Smooth muscle cell (in vitro differentiated cells): Measurements from ENCODE around the gene GSTM1. TPM values are rescaled to one million over a fixed set of nuclear protein-coding genes. Genes with fewer than 3 reads are reported as not detected.

Source experiments
- DNase-seq: peaks from one replicate; lab custom pipeline; 2025; ENCODE audit not compliant: unreplicated experiment; lab: John Stamatoyannopoulos, UW
- H2AFZ ChIP-seq: fragments of 200-600 bp; sonication (generic); 2 replicates; pipeline ENCODE4 v1.6.0; 2016; ENCODE audit warnings: antibody characterized with exemption, low read depth, mild to moderate bottlenecking
- H3F3A ChIP-seq: fragments of 200-600 bp; sonication (generic); 2 replicates; pipeline ENCODE4 v1.6.0; 2017; ENCODE audit warnings: antibody characterized with exemption, low read depth
- H3K27ac ChIP-seq: fragments of 200-600 bp; sonication (generic); 2 replicates; pipeline ENCODE4 v1.5.1; 2016; ENCODE audit warnings: low read depth, mild to moderate bottlenecking
- H3K27me3 ChIP-seq: fragments of 200-600 bp; sonication (generic); 2 replicates; pipeline ENCODE4 v1.6.1; 2016; ENCODE audit warnings: low read depth, mild to moderate bottlenecking
- H3K36me3 ChIP-seq: fragments of 200-600 bp; sonication (generic); 2 replicates; pipeline ENCODE4 v1.5.1; 2016; ENCODE audit warnings: low read depth
- H3K4me1 ChIP-seq: fragments of 200-600 bp; sonication (generic); 2 replicates; pipeline ENCODE4 v1.5.1; 2016; ENCODE audit warnings: low read depth
- H3K4me2 ChIP-seq: fragments of 200-600 bp; sonication (generic); 2 replicates; pipeline ENCODE4 v1.6.0; 2016; ENCODE audit warnings: mild to moderate bottlenecking
- H3K4me3 ChIP-seq: fragments of 200-600 bp; sonication (generic); 2 replicates; pipeline ENCODE4 v1.5.1; 2016; ENCODE audit warnings: mild to moderate bottlenecking
- H3K79me2 ChIP-seq: fragments of 200-600 bp; sonication (generic); 2 replicates; pipeline ENCODE4 v1.6.0; 2016; ENCODE audit warnings: low read depth, mild to moderate bottlenecking
- H3K9ac ChIP-seq: fragments of 200-600 bp; sonication (generic); 2 replicates; pipeline ENCODE4 v1.6.0; 2016; ENCODE audit warnings: low read depth
- H3K9me3 ChIP-seq: fragments of 200-600 bp; sonication (generic); replicated peaks from 2 replicates; pipeline ENCODE4 v1.5.1; 2016; ENCODE audit warnings: low read depth
- H4K20me1 ChIP-seq: fragments of 200-600 bp; sonication (generic); 2 replicates; pipeline ENCODE4 v1.6.0; 2016; ENCODE audit warnings: low read depth
- WGBS: methylation state at CpG from one replicate; pipeline ENCODE4 v1.1.7; 2016; ENCODE audit warnings: low lambda C conversion rate; 5-methylcytosine and 5-hydroxymethylcytosine counted together
- polyA plus RNA-seq: library from polyadenylated mRNA; unstranded; fragments of >200 nt; fragmentation: Nextera tagmentation; extraction: Ambion mirVana; gene quantifications from 2 replicates; pipeline ENCODE4 v1.2.1, GENCODE V29; 2016
- total RNA-seq: library from RNA; depleted of rRNA; stranded (reverse); fragments of >200 nt; gene quantifications from 2 replicates; pipeline ENCODE4 v1.2.3, GENCODE V29; 2014
- TF ChIP-seq, protein P1 (sequence below): fragments of 200-600 bp; sonication (generic); IDR thresholded peaks from 2 replicates; pipeline ENCODE4 v1.5.1; 2017; ENCODE audit warnings: borderline replicate concordance, mild to moderate bottlenecking, antibody characterized with exemption; ENCODE audit not compliant: insufficient read depth, poor library complexity, severe bottlenecking

Gene GSTM1
- total and polyA plus RNA-seq, 2 experiments from 2014 or later, result 20.9 to 31.4 TPM

DNA sequence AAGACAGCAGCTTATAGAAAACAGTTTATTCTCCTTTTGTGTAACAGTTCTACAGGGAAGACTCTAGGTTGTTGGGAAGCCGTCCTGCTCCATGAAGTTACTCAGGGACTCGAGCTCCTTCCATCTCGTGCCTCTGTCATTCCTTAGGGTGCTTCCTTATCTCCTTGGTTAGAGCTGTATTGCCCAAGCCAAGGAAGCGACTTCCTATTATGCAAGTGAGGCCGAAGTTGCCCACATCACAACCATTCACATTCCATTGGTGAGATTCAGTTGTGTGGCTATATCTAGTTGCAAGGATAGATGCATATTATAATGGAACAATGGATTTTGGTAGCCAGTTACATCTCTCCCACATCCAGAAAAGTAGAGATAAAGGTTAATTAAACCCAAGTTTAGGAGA lies 33.4 kb downstream of the GSTM1 start:
- Histone ChIP-seq H3K36me3 (no peaks in the 10 kb centered on the region), H2AFZ (no peak overlapping the region), H3F3A (no peaks in the 10 kb centered on the region), H3K27ac (no peak overlapping the region), H3K79me2 (no peaks in the 10 kb centered on the region), H3K9ac (no peak overlapping the region), H3K4me3 (no peak overlapping the region), H3K4me2 (no peak overlapping the region), H4K20me1 (no peaks in the 10 kb centered on the region), H3K4me1 (no peaks in the 10 kb centered on the region), H3K9me3 (no peaks in the 10 kb centered on the region), H3K27me3 (no peaks in the 10 kb centered on the region)
- no peak for DNase-seq
- TF ChIP-seq, protein P1, sequence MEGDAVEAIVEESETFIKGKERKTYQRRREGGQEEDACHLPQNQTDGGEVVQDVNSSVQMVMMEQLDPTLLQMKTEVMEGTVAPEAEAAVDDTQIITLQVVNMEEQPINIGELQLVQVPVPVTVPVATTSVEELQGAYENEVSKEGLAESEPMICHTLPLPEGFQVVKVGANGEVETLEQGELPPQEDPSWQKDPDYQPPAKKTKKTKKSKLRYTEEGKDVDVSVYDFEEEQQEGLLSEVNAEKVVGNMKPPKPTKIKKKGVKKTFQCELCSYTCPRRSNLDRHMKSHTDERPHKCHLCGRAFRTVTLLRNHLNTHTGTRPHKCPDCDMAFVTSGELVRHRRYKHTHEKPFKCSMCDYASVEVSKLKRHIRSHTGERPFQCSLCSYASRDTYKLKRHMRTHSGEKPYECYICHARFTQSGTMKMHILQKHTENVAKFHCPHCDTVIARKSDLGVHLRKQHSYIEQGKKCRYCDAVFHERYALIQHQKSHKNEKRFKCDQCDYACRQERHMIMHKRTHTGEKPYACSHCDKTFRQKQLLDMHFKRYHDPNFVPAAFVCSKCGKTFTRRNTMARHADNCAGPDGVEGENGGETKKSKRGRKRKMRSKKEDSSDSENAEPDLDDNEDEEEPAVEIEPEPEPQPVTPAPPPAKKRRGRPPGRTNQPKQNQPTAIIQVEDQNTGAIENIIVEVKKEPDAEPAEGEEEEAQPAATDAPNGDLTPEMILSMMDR, result no peak
- 59% methylated on average over 5 of the region's 5 CpGs for WGBS

DNA sequence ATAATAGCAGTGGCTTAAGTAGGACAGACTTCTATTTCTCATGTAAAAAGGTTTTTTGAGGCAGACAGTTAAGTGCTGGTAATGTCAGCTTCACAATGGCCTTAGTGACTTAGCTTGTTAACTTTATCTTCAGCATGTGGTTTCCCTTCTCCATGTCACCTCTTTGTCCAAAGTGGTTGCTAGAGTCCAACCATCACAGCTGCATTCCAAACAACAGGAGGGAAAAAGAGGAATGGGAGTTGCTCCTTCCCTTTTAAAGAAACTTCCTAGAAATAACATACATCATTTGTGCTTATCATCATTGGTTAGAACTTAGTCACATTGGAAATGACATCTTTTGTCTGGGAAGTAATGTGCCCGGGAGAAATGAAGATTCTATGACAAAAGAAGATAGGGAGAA lies 34.4 kb downstream of the GSTM1 start:
- TF ChIP-seq, protein P1, result no peak
- H4K20me1 ChIP-seq, result no peaks in the 10 kb centered on the region
- H3K9me3 ChIP-seq, result no peaks in the 10 kb centered on the region
- H3K79me2 ChIP-seq, result no peaks in the 10 kb centered on the region
- no peak overlapping the region for H3K4me2 ChIP-seq
- no peak overlapping the region for H2AFZ ChIP-seq
- no peak overlapping the region for H3K9ac ChIP-seq
- no peak for DNase-seq
- no peaks in the 10 kb centered on the region for H3K27me3 ChIP-seq
- no peaks in the 10 kb centered on the region for H3F3A ChIP-seq
- no peak overlapping the region for H3K4me3 ChIP-seq
- no peaks in the 10 kb centered on the region for H3K36me3 ChIP-seq
- H3K27ac ChIP-seq, result no peak overlapping the region
- H3K4me1 ChIP-seq, result no peaks in the 10 kb centered on the region
- WGBS, result 100% methylated on average over 1 of the region's 1 CpG

DNA sequence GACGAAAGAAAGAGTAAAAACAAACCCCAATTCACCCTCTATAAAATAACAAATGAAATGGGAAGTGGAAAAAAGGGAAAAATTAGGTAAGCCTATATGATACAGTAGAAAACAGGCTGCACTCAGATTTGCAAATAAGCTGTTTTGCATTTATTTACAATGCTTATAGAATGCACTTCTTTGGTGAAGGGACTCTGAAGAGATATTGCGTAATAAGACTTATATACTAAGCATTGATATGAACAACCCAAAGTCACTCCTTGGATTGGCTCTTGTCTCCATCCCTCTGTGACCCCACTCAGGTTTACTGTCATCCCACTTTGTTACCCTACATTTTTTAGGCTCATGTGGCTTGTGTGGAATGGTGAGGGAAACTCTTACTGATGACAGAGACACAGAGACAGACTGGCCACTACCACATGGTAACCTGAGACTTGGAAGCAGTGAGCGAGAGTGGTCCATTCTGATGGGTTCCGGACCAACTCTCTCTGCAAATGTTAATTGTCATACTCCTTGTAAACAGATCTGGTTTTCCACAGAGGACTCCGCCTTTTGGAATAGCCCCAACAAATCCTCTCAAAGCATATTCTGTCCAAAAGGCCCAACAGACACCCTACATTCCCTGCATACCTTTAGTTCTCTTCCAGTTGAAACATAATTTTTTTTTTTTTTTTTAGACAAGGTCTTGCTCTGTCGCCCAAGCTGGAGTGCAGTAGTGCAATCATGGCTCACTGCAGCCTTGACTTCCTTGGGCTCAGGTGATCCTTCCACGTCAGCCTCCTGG lies 35.5 kb downstream of the GSTM1 start:
- H3K9ac ChIP-seq, result no peak overlapping the region
- H3F3A ChIP-seq, result no peaks in the 10 kb centered on the region
- H3K4me2 ChIP-seq, result no peak overlapping the region
- H3K4me1 ChIP-seq, result no peaks in the 10 kb centered on the region
- TF ChIP-seq, protein P1, result no peak
- H3K27ac ChIP-seq, result no peak overlapping the region
- DNase-seq, result no peak
- no peaks in the 10 kb centered on the region for H3K9me3 ChIP-seq
- WGBS, result 83% methylated on average over 7 of the region's 7 CpGs
- H2AFZ ChIP-seq, result no peak overlapping the region
- H4K20me1 ChIP-seq, result no peaks in the 10 kb centered on the region
- H3K27me3 ChIP-seq, result no peaks in the 10 kb centered on the region
- H3K36me3 ChIP-seq, result no peaks in the 10 kb centered on the region
- H3K79me2 ChIP-seq, result no peaks in the 10 kb centered on the region
- H3K4me3 ChIP-seq, result no peak overlapping the region

DNA sequence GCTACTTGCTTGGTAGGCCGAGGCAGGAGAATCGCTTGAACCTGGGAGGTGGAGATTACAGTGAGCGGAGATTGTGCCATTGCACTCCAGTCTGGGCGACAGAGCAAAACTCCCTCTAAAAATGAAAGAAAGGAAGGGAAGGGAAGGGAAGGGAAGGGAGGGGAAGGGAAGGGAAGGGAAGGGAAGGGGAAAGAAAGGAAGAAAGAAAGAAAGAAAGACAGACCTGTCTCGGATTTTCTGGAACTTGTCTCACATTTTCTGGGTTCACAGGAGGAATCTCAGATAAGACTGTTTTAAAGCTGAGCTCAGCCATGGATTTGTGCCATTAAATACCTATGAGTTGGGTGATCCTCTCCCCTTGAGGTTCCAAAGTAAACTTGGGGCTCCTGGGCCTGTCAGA lies 37.3 kb downstream of the GSTM1 start:
- WGBS, result 87% methylated on average over 5 of the region's 5 CpGs
- DNase-seq, result no peak

More for the DNA sequence above, 37.3 kb downstream of the GSTM1 start:
- Histone ChIP-seq H4K20me1 (no peaks in the 10 kb centered on the region), H3K4me3 (no peak overlapping the region), H3K36me3 (no peaks in the 10 kb centered on the region), H3K9ac (no peak overlapping the region), H3F3A (no peaks in the 10 kb centered on the region), H3K27me3 (no peaks in the 10 kb centered on the region), H3K27ac (no peak overlapping the region), H3K4me1 (no peaks in the 10 kb centered on the region), H3K4me2 (no peak overlapping the region), H3K9me3 (no peaks in the 10 kb centered on the region), H2AFZ (no peak overlapping the region), H3K79me2 (no peaks in the 10 kb centered on the region)
- TF ChIP-seq, protein P1, result no peak
